GM23338 (cell line): ENCODE results near the gene ARPC2. TPM values are rescaled to one million over a fixed set of nuclear protein-coding genes. Genes with fewer than 3 reads are reported as not detected.

Experiments used
- ATAC-seq: fragments of 200-7000 bp; cut with Tn5 transposase; 3 replicates; pipeline ENCODE4 v1.9.1; 2020
- DNase-seq: peaks from one replicate; pipeline ENCODE4 v3.0.0-alpha.2; 2015; ENCODE audit warnings: low spot score
- H2AFZ ChIP-seq: fragments of 200-600 bp; sonication (generic); 2 replicates; pipeline ENCODE4 v1.8.0; 2016; ENCODE audit warnings: antibody characterized with exemption, mild to moderate bottlenecking, moderate library complexity
- H3F3A ChIP-seq: fragments of 200-600 bp; sonication (generic); replicated peaks from 2 replicates; pipeline ENCODE4 v1.8.0; 2017; ENCODE audit warnings: antibody characterized with exemption, mixed run types, low read depth
- H3K27ac ChIP-seq: fragments of 200-600 bp; sonication (generic); 2 replicates; pipeline ENCODE4 v1.6.1; 2016; ENCODE audit warnings: low read depth
- H3K27me3 ChIP-seq: fragments of 200-600 bp; sonication (generic); 2 replicates; pipeline ENCODE4 v1.8.0; 2016; ENCODE audit warnings: mild to moderate bottlenecking, mixed run types, moderate library complexity; ENCODE audit not compliant: insufficient read depth
- H3K36me3 ChIP-seq: fragments of 200-600 bp; sonication (generic); 2 replicates; pipeline ENCODE4 v1.8.0; 2016; ENCODE audit warnings: mild to moderate bottlenecking; ENCODE audit not compliant: insufficient read depth
- H3K4me1 ChIP-seq: fragments of 200-600 bp; sonication (generic); 2 replicates; pipeline ENCODE4 v1.8.0; 2016; ENCODE audit warnings: mild to moderate bottlenecking, moderate library complexity; ENCODE audit not compliant: insufficient read depth
- H3K4me2 ChIP-seq: fragments of 200-600 bp; sonication (generic); 2 replicates; pipeline ENCODE4 v1.7.1; 2017; ENCODE audit warnings: mixed run types
- H3K4me3 ChIP-seq: fragments of 200-600 bp; sonication (generic); 2 replicates; pipeline ENCODE4 v1.6.1; 2016; ENCODE audit warnings: mixed run types
- H3K79me2 ChIP-seq: fragments of 200-600 bp; sonication (generic); replicated peaks from 2 replicates; pipeline ENCODE4 v1.8.0; 2017; ENCODE audit warnings: mild to moderate bottlenecking; ENCODE audit not compliant: insufficient read depth
- H3K9me2 ChIP-seq: fragments of 200-600 bp; sonication (generic); 2 replicates; pipeline ENCODE4 v1.8.0; 2017; ENCODE audit not compliant: insufficient read depth
- H4K20me1 ChIP-seq: fragments of 200-600 bp; sonication (generic); replicated peaks from 2 replicates; pipeline ENCODE4 v1.8.0; 2017; ENCODE audit warnings: mild to moderate bottlenecking; ENCODE audit not compliant: insufficient read depth
- H3K27ac Mint-ChIP-seq: 2 replicates; pipeline ENCODE4 v1.8.0; 2020; ENCODE audit warnings: inconsistent platforms, mild to moderate bottlenecking, moderate library complexity, mixed read lengths
- H3K27me3 Mint-ChIP-seq: 3 replicates; pipeline ENCODE4 v1.8.0; 2022; ENCODE audit warnings: low read depth, mild to moderate bottlenecking, moderate library complexity, mixed read lengths, inconsistent platforms; ENCODE audit not compliant: insufficient read depth, poor library complexity
- H3K36me3 Mint-ChIP-seq: 3 replicates; pipeline ENCODE4 v1.8.0; 2021; ENCODE audit warnings: low read depth, mild to moderate bottlenecking, inconsistent platforms, moderate library complexity, mixed read lengths
- H3K4me1 Mint-ChIP-seq: 3 replicates; pipeline ENCODE4 v1.8.0; 2020; ENCODE audit warnings: mild to moderate bottlenecking, inconsistent platforms, mixed read lengths
- H3K4me3 Mint-ChIP-seq: 3 replicates; pipeline ENCODE4 v1.8.0; 2021; ENCODE audit warnings: moderate library complexity, mild to moderate bottlenecking, inconsistent platforms, mixed read lengths
- H3K9me3 Mint-ChIP-seq: 3 replicates; pipeline ENCODE4 v1.8.0; 2020; ENCODE audit warnings: moderate library complexity, mild to moderate bottlenecking, inconsistent platforms, mixed read lengths
- CREB1 ChIP-seq: fragments of 250-450 bp; sonication (Bioruptor Pico); IDR thresholded peaks from 2 replicates; pipeline ENCODE4 v1.5.0; 2020; ENCODE audit warnings: low read depth, mild to moderate bottlenecking, moderate library complexity
- EZH2phosphoT487 ChIP-seq: fragments of 200-600 bp; sonication (generic); IDR thresholded peaks from one replicate; pipeline ENCODE4 v1.8.1; 2018; ENCODE audit warnings: antibody characterized with exemption; ENCODE audit not compliant: unreplicated experiment
- NANOG ChIP-seq: IDR thresholded peaks from 2 replicates; pipeline ENCODE4 v1.6.1; 2016; ENCODE audit warnings: antibody characterized with exemption, borderline replicate concordance
- STAT1 ChIP-seq: IDR thresholded peaks from one replicate; pipeline ENCODE4 v1.6.1; 2016; ENCODE audit warnings: antibody characterized with exemption; ENCODE audit not compliant: unreplicated experiment
- ZNF114 ChIP-seq: fragments of 250-450 bp; sonication (Bioruptor Pico); IDR thresholded peaks from 2 replicates; pipeline ENCODE4 v1.5.0; 2020; ENCODE audit warnings: mild to moderate bottlenecking, moderate library complexity
- ZNF331 ChIP-seq: fragments of 250-450 bp; sonication (Bioruptor Pico); IDR thresholded peaks from 2 replicates; pipeline ENCODE4 v1.5.0; 2020; ENCODE audit warnings: low read depth, mild to moderate bottlenecking, moderate library complexity
- polyA plus RNA-seq: library from polyadenylated mRNA; unstranded; fragments of >200 nt; fragmentation: Nextera tagmentation; extraction: Ambion mirVana; gene quantifications from 2 replicates; pipeline ENCODE4 v1.2.1, GENCODE V29; 2016
- total RNA-seq: library from RNA; depleted of rRNA; stranded (reverse); fragments of >200 nt; shearing (Covaris generic); gene quantifications from 2 replicates; pipeline ENCODE4 v1.2.3, GENCODE V29; 2014
- TF ChIP-seq, protein P1 (sequence below), 2 experiments: fragments of 200-600 bp in 1 of 2; sonication (generic) in 1 of 2; conservative IDR thresholded peaks; 2 replicates each; pipeline versions ENCODE4 v1.5.1 to v1.6.1; 2016 to 2017; ENCODE audit warnings: antibody characterized with exemption in 2 of 2, low read depth in 2 of 2, mild to moderate bottlenecking in 2 of 2, moderate library complexity in 1 of 2
- TF ChIP-seq, protein P2 (sequence below): IDR thresholded peaks from 2 replicates; pipeline ENCODE4 v1.6.1; 2016; ENCODE audit warnings: antibody characterized with exemption
- TF ChIP-seq, protein P3 (sequence below): fragments of 250-450 bp; sonication (Bioruptor Pico); IDR thresholded peaks from 2 replicates; pipeline ENCODE4 v1.5.0; 2020; ENCODE audit warnings: mild to moderate bottlenecking, moderate library complexity

ARPC2 gene
- total and polyA plus RNA-seq, 2 experiments from 2014 or later = 217 to 271 TPM

DNA sequence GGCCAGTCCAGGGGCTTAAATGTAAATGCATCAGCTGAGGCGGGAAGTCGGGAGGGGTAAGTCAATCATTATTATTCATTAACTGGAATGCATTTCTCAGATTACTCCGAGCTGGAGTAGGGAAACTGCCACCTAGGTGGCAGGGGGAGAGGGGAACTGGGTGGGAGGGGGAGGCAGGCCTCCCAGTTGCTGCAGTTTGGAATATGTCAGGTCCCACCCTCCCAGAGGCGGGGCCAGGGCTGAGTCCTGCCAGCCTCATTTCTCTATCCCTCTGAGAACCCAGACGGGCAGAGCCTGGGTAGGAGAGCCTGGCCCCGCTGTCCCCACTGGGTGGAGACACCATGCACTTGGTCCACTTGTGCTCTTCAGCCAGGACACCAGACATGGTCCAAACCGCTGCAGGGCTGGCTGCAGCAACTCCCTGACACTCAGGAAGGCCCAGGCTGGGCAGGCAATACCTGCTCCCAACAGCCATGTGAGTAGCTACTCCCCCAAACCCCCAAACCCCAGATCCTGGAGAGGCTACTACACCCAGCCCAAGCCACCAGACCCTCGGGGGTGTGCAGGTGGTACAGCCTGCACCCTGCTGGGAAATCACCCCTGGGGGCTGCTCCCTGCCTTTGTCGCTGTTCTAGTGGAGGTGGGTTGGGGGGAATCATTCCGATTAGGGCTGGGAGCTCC, 43.9 kb downstream of the ARPC2 start, which contains the start of gene GPBAR1:
GPBAR1 (plus strand) TSS at position 274 of the 681 bp plus-strand sequence. CDS start 1,710 bp downstream, outside the sequence.
- H3K36me3 Mint-ChIP-seq = peaks cover 26% of the 10 kb centered on the region
- H3K4me3 Mint-ChIP-seq = peak within 1 kb of the TSS; percentile 42; the same call in 2 of the 3 replicates
- H2AFZ ChIP-seq = no peak within 1 kb of the TSS
- no peaks in the 10 kb centered on the region for H3K9me3 Mint-ChIP-seq
- DNase-seq (peak; percentile 71), ATAC-seq (peak; percentile 77)
- no peaks in the 10 kb centered on the region for H3K79me2 ChIP-seq
- peaks cover 4% of the 10 kb centered on the region; the same call in 1 of the 2 replicates for H4K20me1 ChIP-seq
- no peaks in the 10 kb centered on the region for H3K27me3 ChIP-seq
- peak within 1 kb of the TSS; percentile 55 for H3K27ac Mint-ChIP-seq
- H3K4me2 ChIP-seq = peak within 1 kb of the TSS; percentile 57; the same call in 1 of the 2 replicates
- peaks cover 16% of the 10 kb centered on the region for H3K27me3 Mint-ChIP-seq
- no peaks in the 10 kb centered on the region for H3K9me2 ChIP-seq
- TF ChIP-seq, protein P1, sequence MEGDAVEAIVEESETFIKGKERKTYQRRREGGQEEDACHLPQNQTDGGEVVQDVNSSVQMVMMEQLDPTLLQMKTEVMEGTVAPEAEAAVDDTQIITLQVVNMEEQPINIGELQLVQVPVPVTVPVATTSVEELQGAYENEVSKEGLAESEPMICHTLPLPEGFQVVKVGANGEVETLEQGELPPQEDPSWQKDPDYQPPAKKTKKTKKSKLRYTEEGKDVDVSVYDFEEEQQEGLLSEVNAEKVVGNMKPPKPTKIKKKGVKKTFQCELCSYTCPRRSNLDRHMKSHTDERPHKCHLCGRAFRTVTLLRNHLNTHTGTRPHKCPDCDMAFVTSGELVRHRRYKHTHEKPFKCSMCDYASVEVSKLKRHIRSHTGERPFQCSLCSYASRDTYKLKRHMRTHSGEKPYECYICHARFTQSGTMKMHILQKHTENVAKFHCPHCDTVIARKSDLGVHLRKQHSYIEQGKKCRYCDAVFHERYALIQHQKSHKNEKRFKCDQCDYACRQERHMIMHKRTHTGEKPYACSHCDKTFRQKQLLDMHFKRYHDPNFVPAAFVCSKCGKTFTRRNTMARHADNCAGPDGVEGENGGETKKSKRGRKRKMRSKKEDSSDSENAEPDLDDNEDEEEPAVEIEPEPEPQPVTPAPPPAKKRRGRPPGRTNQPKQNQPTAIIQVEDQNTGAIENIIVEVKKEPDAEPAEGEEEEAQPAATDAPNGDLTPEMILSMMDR (conservative IDR thresholded peaks at IDR 0.05; ENCODE audit: low read depth in 2 of 2) = peak in 1 of 2 experiments; percentile 19; a peak in 2 of 4 replicates
- TF ChIP-seq NANOG = no peak
- H3K27ac ChIP-seq = peak within 1 kb of the TSS; percentile 83
- peaks cover 10% of the 10 kb centered on the region for H3F3A ChIP-seq
- H3K4me3 ChIP-seq = peak within 1 kb of the TSS; percentile 14; the same call in 1 of the 2 replicates
- peaks cover 29% of the 10 kb centered on the region for H3K4me1 ChIP-seq
- H3K36me3 ChIP-seq = peaks cover 3% of the 10 kb centered on the region; the same call in 1 of the 2 replicates
- peaks cover 33% of the 10 kb centered on the region for H3K4me1 Mint-ChIP-seq

DNA sequence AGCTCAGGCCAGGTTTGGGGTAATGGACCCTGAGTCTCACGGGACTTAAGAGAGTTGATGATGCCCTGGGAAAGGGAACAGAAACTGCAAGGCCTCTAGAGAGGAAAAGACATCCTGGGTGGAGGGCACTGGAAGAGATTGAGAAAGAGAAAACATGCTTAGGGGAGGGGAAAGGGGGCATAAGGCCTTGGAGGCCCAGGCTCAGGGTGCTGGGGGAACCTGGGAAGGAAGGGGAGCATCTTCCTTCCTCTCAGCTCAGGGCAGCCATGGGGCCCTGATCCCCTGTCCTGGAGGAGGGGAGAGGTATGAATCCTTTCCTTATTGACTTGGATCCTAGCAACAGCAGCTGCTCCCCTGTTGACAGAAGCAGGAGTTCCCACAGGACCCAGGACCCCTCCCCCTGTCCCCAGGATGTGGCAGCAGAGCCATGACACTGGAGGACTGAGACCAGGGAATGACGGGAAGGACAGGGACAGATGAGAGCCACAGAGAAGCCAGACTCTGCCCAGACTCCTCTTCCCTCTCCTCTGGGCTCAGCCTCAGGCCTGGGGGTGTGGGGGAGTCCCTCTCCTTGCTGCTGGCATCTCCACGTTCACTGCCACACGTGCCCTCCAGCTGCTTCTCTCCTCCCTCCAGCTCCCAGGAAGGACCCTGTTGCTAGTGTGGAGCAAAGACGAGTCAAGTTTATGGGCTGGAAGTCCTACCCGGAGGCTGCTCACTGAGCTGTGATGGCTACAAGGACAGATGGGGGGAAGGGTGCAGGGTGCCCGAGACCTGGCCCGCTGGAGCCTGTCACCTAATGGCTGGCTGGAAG, 44.6 kb downstream of the ARPC2 start:
- H3K9me2 ChIP-seq = no peaks in the 10 kb centered on the region
- no peaks in the 10 kb centered on the region for H3K79me2 ChIP-seq
- H3K27me3 Mint-ChIP-seq = peaks cover 16% of the 10 kb centered on the region
- peak; percentile 34 for DNase-seq
- no peak overlapping the region; the same call in 1 of the 2 replicates for H3K4me3 ChIP-seq
- no peaks in the 10 kb centered on the region for H3K27me3 ChIP-seq
- peaks cover 4% of the 10 kb centered on the region; the same call in 1 of the 2 replicates for H4K20me1 ChIP-seq
- H3K4me1 ChIP-seq = peaks cover 29% of the 10 kb centered on the region
- H3K27ac ChIP-seq = peak overlapping the region; percentile 83
- peaks cover 27% of the 10 kb centered on the region for H3K36me3 Mint-ChIP-seq
- no peaks in the 10 kb centered on the region for H3K9me3 Mint-ChIP-seq
- no peak overlapping the region; the same call in 2 of the 3 replicates for H3K4me3 Mint-ChIP-seq
- H2AFZ ChIP-seq = no peak overlapping the region
- no peak for ATAC-seq
- H3F3A ChIP-seq = peaks cover 7% of the 10 kb centered on the region
- peaks cover 33% of the 10 kb centered on the region for H3K4me1 Mint-ChIP-seq
- H3K27ac Mint-ChIP-seq = peak overlapping the region; percentile 55
- H3K4me2 ChIP-seq = peak overlapping the region; percentile 57; the same call in 1 of the 2 replicates
- no peaks in the 10 kb centered on the region for H3K36me3 ChIP-seq
- TF ChIP-seq EZH2phosphoT487 = no peak
- no peak for TF ChIP-seq ZNF331 (CRISPR knock-in tag)
- no peak for TF ChIP-seq NANOG
- TF ChIP-seq STAT1 = no peak
- TF ChIP-seq ZNF114 (CRISPR knock-in tag) = no peak
- no peak for TF ChIP-seq CREB1
- TF ChIP-seq, protein P2, sequence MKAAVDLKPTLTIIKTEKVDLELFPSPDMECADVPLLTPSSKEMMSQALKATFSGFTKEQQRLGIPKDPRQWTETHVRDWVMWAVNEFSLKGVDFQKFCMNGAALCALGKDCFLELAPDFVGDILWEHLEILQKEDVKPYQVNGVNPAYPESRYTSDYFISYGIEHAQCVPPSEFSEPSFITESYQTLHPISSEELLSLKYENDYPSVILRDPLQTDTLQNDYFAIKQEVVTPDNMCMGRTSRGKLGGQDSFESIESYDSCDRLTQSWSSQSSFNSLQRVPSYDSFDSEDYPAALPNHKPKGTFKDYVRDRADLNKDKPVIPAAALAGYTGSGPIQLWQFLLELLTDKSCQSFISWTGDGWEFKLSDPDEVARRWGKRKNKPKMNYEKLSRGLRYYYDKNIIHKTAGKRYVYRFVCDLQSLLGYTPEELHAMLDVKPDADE = no peak
- TF ChIP-seq, protein P3, sequence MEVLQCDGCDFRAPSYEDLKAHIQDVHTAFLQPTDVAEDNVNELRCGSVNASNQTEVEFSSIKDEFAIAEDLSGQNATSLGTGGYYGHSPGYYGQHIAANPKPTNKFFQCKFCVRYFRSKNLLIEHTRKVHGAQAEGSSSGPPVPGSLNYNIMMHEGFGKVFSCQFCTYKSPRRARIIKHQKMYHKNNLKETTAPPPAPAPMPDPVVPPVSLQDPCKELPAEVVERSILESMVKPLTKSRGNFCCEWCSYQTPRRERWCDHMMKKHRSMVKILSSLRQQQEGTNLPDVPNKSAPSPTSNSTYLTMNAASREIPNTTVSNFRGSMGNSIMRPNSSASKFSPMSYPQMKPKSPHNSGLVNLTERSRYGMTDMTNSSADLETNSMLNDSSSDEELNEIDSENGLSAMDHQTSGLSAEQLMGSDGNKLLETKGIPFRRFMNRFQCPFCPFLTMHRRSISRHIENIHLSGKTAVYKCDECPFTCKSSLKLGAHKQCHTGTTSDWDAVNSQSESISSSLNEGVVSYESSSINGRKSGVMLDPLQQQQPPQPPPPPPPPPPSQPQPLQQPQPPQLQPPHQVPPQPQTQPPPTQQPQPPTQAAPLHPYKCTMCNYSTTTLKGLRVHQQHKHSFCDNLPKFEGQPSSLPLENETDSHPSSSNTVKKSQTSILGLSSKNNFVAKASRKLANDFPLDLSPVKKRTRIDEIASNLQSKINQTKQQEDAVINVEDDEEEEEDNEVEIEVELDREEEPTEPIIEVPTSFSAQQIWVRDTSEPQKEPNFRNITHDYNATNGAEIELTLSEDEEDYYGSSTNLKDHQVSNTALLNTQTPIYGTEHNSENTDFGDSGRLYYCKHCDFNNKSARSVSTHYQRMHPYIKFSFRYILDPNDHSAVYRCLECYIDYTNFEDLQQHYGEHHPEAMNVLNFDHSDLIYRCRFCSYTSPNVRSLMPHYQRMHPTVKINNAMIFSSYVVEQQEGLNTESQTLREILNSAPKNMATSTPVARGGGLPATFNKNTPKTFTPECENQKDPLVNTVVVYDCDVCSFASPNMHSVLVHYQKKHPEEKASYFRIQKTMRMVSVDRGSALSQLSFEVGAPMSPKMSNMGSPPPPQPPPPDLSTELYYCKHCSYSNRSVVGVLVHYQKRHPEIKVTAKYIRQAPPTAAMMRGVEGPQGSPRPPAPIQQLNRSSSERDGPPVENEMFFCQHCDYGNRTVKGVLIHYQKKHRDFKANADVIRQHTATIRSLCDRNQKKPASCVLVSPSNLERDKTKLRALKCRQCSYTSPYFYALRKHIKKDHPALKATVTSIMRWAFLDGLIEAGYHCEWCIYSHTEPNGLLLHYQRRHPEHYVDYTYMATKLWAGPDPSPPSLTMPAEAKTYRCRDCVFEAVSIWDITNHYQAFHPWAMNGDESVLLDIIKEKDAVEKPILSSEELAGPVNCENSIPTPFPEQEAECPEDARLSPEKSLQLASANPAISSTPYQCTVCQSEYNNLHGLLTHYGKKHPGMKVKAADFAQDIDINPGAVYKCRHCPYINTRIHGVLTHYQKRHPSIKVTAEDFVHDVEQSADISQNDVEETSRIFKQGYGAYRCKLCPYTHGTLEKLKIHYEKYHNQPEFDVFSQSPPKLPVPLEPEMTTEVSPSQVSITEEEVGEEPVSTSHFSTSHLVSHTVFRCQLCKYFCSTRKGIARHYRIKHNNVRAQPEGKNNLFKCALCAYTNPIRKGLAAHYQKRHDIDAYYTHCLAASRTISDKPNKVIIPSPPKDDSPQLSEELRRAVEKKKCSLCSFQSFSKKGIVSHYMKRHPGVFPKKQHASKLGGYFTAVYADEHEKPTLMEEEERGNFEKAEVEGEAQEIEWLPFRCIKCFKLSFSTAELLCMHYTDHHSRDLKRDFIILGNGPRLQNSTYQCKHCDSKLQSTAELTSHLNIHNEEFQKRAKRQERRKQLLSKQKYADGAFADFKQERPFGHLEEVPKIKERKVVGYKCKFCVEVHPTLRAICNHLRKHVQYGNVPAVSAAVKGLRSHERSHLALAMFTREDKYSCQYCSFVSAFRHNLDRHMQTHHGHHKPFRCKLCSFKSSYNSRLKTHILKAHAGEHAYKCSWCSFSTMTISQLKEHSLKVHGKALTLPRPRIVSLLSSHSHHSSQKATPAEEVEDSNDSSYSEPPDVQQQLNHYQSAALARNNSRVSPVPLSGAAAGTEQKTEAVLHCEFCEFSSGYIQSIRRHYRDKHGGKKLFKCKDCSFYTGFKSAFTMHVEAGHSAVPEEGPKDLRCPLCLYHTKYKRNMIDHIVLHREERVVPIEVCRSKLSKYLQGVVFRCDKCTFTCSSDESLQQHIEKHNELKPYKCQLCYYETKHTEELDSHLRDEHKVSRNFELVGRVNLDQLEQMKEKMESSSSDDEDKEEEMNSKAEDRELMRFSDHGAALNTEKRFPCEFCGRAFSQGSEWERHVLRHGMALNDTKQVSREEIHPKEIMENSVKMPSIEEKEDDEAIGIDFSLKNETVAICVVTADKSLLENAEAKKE = no peak
